Peyer's patch (tissue), 4 donors: ENCODE results near the gene MAGI2.

ENCODE experiments used
- POLR2A ChIP-seq, 2 donors: fragments of 450-650 bp; IDR thresholded peaks; one replicate each; pipeline ENCODE4 v1.5.1; 2017; ENCODE audit warnings: antibody characterized with exemption in 2 of 2, mild to moderate bottlenecking in 2 of 2, moderate library complexity in 2 of 2
- TF ChIP-seq, protein P1 (sequence below), 6 experiments: fragments of 450-650 bp in 4 of 6; fragments of 200-600 bp in 2 of 6; sonication (generic) in 1 of 6; IDR thresholded peaks; one replicate each; pipeline ENCODE4 v1.5.1; 2017 to 2019; ENCODE audit warnings: antibody characterized with exemption in 6 of 6, mild to moderate bottlenecking in 3 of 6, moderate library complexity in 1 of 6

DNA sequence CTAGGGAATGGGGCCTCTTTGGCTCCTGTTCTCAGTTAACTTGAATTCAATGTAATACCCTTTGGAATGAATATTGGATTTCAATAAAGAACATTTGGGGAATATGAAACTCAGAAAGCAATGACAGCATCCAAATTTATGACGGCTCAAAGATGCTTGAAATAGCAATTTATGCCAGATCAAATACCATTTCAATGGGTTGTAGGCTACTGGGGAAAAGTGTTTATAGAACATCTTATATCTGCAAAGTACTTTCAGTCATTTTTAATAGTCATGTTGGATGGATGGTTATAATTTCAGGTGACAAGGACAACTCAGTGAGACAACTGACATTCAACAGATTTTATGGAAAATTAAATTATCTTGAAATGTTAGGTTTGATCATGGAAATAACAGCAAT is 882.2 kb downstream of the MAGI2 start:
- TF ChIP-seq POLR2A (IDR thresholded peaks at IDR 0.05): no peak
- TF ChIP-seq, protein P1, sequence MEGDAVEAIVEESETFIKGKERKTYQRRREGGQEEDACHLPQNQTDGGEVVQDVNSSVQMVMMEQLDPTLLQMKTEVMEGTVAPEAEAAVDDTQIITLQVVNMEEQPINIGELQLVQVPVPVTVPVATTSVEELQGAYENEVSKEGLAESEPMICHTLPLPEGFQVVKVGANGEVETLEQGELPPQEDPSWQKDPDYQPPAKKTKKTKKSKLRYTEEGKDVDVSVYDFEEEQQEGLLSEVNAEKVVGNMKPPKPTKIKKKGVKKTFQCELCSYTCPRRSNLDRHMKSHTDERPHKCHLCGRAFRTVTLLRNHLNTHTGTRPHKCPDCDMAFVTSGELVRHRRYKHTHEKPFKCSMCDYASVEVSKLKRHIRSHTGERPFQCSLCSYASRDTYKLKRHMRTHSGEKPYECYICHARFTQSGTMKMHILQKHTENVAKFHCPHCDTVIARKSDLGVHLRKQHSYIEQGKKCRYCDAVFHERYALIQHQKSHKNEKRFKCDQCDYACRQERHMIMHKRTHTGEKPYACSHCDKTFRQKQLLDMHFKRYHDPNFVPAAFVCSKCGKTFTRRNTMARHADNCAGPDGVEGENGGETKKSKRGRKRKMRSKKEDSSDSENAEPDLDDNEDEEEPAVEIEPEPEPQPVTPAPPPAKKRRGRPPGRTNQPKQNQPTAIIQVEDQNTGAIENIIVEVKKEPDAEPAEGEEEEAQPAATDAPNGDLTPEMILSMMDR (IDR thresholded peaks at IDR 0.05): no peak
